Astrocyte (in vitro differentiated cells and primary cell): Measurements from ENCODE around the gene PRIM2.
"Not testable (repeated sequence)": the region's sequence is repeated elsewhere in the genome, so short reads cannot be mapped to it uniquely, and the experiment has no call there.

Experiments
- CTCF ChIP-seq: IDR thresholded peaks from 2 replicates; pipeline ENCODE4 v1.5.1; 2011; ENCODE audit warnings: low read depth, mild to moderate bottlenecking, inconsistent platforms, low read length, moderate library complexity; ENCODE audit not compliant: insufficient read depth
- EZH2 ChIP-seq: IDR thresholded peaks from 2 replicates; pipeline ENCODE4 v1.6.1; 2012; ENCODE audit warnings: mild to moderate bottlenecking, low read length, inconsistent platforms; ENCODE audit not compliant: insufficient read depth

- TF ChIP-seq EZH2, CTCF: not testable (repeated sequence)
Observed at GRCh38 chr6:57675386-57675785, 358.0 kb downstream of the PRIM2 start.
